ENCODE data around the gene HDAC9. TPM values are rescaled to one million over a fixed set of nuclear protein-coding genes. Genes with fewer than 3 reads are reported as not detected.

HDAC9 gene
- total RNA-seq, 4 donors from 2014 or later: 10.3 to 48.4 (median 12.2) TPM

DNA sequence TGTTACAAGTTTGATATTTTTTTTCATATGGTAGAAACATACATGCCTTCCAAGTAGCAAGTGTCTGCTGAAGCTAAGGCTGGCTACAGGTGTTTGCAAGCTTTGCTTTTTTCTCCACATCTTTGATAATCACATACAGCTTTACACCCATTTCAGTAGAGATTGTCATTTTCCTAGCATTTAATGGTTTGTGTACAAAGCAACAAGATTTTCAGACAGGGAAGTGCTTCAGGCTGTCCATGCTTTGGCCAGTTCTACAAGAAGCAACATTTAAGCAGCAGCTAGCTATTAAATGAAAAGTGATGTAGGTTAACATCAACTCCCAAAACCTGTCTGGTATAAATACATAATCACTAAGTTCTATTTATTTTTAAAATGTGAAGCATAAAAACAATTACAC lies 2.3 kb downstream of the HDAC9 start:
- Histone ChIP-seq H3K27ac (no peak overlapping the region), H3K9me3 (no peaks in the 10 kb centered on the region), H3K4me1 (peaks cover 0 to 21% (median 5%) of the 10 kb centered on the region in 4 donors), H3K36me3 (no peaks in the 10 kb centered on the region), H3K4me3 (no peak overlapping the region), H3K27me3 (no peaks in the 10 kb centered on the region)
- no peak for DNase-seq (ENCODE audit: low spot score in 2 of 2)
- no peak for TF ChIP-seq EP300 (IDR thresholded peaks at IDR 0.05)
- TF ChIP-seq, protein P1, sequence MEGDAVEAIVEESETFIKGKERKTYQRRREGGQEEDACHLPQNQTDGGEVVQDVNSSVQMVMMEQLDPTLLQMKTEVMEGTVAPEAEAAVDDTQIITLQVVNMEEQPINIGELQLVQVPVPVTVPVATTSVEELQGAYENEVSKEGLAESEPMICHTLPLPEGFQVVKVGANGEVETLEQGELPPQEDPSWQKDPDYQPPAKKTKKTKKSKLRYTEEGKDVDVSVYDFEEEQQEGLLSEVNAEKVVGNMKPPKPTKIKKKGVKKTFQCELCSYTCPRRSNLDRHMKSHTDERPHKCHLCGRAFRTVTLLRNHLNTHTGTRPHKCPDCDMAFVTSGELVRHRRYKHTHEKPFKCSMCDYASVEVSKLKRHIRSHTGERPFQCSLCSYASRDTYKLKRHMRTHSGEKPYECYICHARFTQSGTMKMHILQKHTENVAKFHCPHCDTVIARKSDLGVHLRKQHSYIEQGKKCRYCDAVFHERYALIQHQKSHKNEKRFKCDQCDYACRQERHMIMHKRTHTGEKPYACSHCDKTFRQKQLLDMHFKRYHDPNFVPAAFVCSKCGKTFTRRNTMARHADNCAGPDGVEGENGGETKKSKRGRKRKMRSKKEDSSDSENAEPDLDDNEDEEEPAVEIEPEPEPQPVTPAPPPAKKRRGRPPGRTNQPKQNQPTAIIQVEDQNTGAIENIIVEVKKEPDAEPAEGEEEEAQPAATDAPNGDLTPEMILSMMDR (IDR thresholded peaks at IDR 0.05): no peak
- no peak for TF ChIP-seq POLR2A (IDR thresholded peaks at IDR 0.05)

- H3K9me3 ChIP-seq: no peaks in the 10 kb centered on the region
- TF ChIP-seq, protein P1 (IDR thresholded peaks at IDR 0.05): no peak
- TF ChIP-seq EP300 (IDR thresholded peaks at IDR 0.05) (no peak), POLR2A (IDR thresholded peaks at IDR 0.05) (no peak)
- DNase-seq (ENCODE audit: low spot score in 2 of 2): no peak
- no peaks in the 10 kb centered on the region for H3K27me3 ChIP-seq
- no peak overlapping the region for H3K27ac ChIP-seq
- H3K36me3 ChIP-seq: no peaks in the 10 kb centered on the region
- no peak overlapping the region for H3K4me3 ChIP-seq
- peaks cover 0 to 21% (median 5%) of the 10 kb centered on the region in 4 donors for H3K4me1 ChIP-seq
- WGBS, 2 donors: 78 to 93% methylated on average over 2 of the region's 2 CpGs
Observed at GRCh38 chr7:18498341-18498740, 2.8 kb downstream of the HDAC9 start.

GRCh38 chr7:18499407-18500177 lies 4.0 kb downstream of the HDAC9 start:
- DNase-seq (ENCODE audit: low spot score in 2 of 2): no peak
- H3K27ac ChIP-seq: no peak overlapping the region
- no peaks in the 10 kb centered on the region for H3K36me3 ChIP-seq
- WGBS, 2 donors: 58 to 74% methylated on average over 2 of the region's 2 CpGs
- H3K4me1 ChIP-seq: peaks cover 0 to 17% (median 1%) of the 10 kb centered on the region in 4 donors
- no peaks in the 10 kb centered on the region for H3K27me3 ChIP-seq
- no peak overlapping the region for H3K4me3 ChIP-seq
- no peaks in the 10 kb centered on the region for H3K9me3 ChIP-seq
- TF ChIP-seq POLR2A (IDR thresholded peaks at IDR 0.05) (no peak), EP300 (IDR thresholded peaks at IDR 0.05) (no peak)
- TF ChIP-seq, protein P1 (IDR thresholded peaks at IDR 0.05): no peak

DNA sequence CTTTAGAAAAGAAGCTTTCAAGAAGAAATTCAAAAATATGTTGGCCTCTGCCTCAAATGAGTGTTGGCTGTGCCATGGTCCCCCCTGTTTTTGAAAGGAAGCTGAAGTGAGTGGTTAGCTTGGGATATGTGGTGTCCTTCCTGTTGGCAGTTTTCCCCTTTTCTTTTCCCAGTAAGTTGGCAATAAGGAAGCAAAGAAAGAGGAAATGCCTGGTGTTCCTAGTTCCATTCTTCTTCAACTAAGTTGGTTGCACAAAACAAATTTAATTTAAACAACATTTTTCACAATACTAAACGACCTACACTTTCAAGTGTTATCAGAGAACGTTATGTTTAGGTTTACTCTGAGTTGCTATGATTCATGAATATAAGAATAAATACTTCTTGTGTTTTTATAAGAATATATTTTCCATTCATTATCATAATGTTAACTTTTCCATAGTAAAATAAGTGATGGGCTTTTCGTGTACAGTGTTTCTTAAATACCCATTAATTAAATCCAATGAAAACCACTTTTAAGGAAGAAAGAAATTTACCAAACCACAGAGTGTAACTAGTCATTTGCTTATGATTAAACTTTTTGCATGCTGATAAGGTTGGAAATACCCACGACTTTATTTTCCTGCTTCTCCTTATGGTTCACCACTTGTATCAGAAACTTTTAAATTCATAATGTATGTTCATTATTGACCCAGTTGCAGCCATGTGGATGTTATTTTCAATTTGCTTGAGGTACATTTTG lies 7.7 kb downstream of the HDAC9 start:
- no peaks in the 10 kb centered on the region for H3K27me3 ChIP-seq
- DNase-seq (ENCODE audit: low spot score in 2 of 2): no peak
- H3K36me3 ChIP-seq: no peaks in the 10 kb centered on the region
- no peaks in the 10 kb centered on the region for H3K9me3 ChIP-seq
- 68 to 71% methylated on average over 4 of the region's 4 CpGs for WGBS, 2 donors
- no peak overlapping the region for H3K27ac ChIP-seq
- H3K4me3 ChIP-seq: no peak overlapping the region
- peaks cover 0 to 1% (median under 1%) of the 10 kb centered on the region in 4 donors for H3K4me1 ChIP-seq
- TF ChIP-seq POLR2A (IDR thresholded peaks at IDR 0.05) (no peak), EP300 (IDR thresholded peaks at IDR 0.05) (no peak)
- TF ChIP-seq, protein P1 (IDR thresholded peaks at IDR 0.05): no peak

DNA sequence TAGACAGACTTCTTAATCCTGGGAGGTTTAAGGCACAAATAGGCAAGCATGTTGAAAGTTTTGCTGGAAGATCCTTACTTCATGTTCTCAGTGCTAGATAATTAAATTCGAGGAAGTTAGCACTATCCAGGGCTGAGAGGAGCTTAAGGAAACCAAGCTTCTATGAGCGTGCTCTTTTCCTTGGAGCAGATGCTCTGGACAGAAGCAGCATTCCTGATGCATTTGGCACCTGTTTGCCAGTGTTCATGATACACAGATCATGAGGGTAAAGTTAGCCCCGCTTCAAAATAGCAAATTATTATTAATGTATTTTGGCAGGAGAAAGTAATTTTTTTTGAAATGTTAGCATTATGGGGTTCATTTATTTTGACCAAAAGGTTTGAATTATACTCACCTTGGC lies 9.4 kb downstream of the HDAC9 start:
- DNase-seq (ENCODE audit: low spot score in 2 of 2): no peak

More for the DNA sequence above, 9.4 kb downstream of the HDAC9 start:
- TF ChIP-seq, protein P1 (IDR thresholded peaks at IDR 0.05): no peak
- TF ChIP-seq POLR2A (IDR thresholded peaks at IDR 0.05): no peak
- TF ChIP-seq EP300 (IDR thresholded peaks at IDR 0.05): no peak
- Histone ChIP-seq H3K4me1 (peaks cover 0 to 12% (median 7%) of the 10 kb centered on the region in 4 donors), H3K4me3 (no peak overlapping the region), H3K27me3 (no peaks in the 10 kb centered on the region), H3K27ac (no peak overlapping the region), H3K36me3 (no peaks in the 10 kb centered on the region), H3K9me3 (no peaks in the 10 kb centered on the region)
- 80 to 86% methylated on average over 3 of the region's 3 CpGs for WGBS, 2 donors
